ENCODE results near the gene ZFP90.

GRCh38 chr16:68520649-68521086, 18.4 kb upstream of the ZFP90 start:
- peak; percentile 70 for TF ChIP-seq MAX (IDR thresholded peaks at IDR 0.05)
- TF ChIP-seq YY1 (IDR thresholded peaks at IDR 0.05; ENCODE audit: low read depth) = no peak

All from Ishikawa (cell line).